Left cardiac atrium (tissue), 4 donors: Measurements from ENCODE around the gene TRIM26. TPM values are rescaled to one million over a fixed set of nuclear protein-coding genes. Genes with fewer than 3 reads are reported as not detected.
"Not testable (repeated sequence)": the region's sequence is repeated elsewhere in the genome, so short reads cannot be mapped to it uniquely, and the experiment has no call there.

Source experiments
- ATAC-seq, 2 donors: fragments of 200-7000 bp; cut with Tn5 transposase; one replicate each; pipeline ENCODE4 v1.9.1; 2020; ENCODE audit warnings: mild to moderate bottlenecking in 2 of 2, moderate library complexity in 2 of 2
- DNase-seq: peaks from one replicate; pipeline ENCODE4 v3.0.0-alpha.2; 2020
- intact Hi-C, 2 donors: fragments of 100-400 bp; cut with DNase I; formaldehyde crosslinking; loops; one replicate each; pipeline versions ENCODE4 v1.14.1 to v1.15.1; 2022 to 2023
- total RNA-seq, 2 donors: library from RNA; stranded (reverse); fragmentation: NEBNext Ultra II Directional; extraction: Animal tissue kit (Norgen Biotek cat#: 25700); gene quantifications; one replicate each; pipeline ENCODE4 v1.2.1, GENCODE V29; 2021
- donor health status: DM: no; HTN: yes; CAD: no.
- donor health status: DM: no; HTN: yes; CAD: no; lungs with severe emphysema.
- donor health status: DM: yes; HTN: yes; CAD: no.
- donor health status: Dilated cardiomyopathy.

Gene TRIM26
- total RNA-seq, 2 donors from 2014 or later = 22.1 to 24.1 TPM

DNA sequence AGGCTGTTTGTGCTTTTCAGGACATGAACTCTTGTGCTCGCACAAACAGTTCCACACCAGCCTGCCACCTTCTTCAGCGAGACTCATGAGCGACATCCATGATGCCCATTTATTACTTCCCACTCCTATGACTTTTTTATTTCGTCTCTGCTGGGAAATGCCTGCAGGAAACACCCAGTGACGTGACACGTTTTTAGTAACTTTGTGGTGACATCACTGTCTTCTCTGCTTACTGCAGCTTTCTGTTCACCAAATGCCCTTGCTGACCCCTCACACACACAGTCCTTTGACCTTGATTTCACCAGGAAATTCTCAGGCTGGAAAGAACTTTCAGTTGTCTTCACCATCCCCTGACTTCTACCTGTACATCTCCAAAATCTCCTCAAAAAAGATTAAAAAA is 68.4 kb downstream of the TRIM26 start:
- ATAC-seq = no peak

DNA sequence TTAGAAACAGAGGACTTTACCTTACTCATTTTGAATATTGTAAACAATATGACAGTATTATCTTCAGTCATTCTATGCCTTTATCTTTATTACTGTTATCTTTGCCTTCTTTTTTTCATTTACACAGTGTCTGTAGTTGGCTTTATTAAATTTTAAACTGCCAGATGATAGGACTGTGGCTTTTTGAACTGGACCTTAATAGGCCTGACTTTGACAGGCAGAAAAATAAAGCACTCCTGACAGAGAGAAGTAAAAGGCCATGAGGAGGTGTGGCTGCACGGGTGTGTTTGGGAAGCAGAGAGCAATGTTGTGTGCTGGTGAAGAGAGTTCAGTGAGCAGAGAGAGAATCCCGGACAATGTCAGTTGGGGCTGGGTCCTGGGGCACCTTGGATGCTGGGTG is 69.4 kb downstream of the TRIM26 start:
- intact Hi-C loops = no loop called here
- no peak for ATAC-seq
- no peak for DNase-seq

More for the DNA sequence above, 68.4 kb downstream of the TRIM26 start:
- intact Hi-C loops = no loop called here
- no peak for DNase-seq

DNA sequence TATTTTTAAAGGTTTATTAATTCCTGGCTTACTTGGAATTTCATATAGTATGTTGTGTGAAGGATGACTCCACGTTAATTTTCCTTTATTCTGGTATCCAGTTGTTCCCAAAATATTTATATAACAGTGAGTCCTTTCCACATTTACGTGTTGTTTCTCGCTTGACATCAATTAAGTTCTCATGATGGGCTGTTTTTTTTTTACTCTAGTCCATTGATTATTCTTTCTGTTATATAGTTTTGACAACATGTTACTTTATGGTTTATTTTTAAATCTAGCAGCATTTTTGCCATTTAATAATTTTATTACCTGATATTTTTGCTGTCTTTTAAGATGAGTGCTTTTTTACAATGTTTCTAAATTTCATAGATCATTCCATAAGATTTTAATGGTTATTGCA is 70.5 kb downstream of the TRIM26 start:
- ATAC-seq = no peak
- intact Hi-C loops = no loop called here
- DNase-seq = no peak

DNA sequence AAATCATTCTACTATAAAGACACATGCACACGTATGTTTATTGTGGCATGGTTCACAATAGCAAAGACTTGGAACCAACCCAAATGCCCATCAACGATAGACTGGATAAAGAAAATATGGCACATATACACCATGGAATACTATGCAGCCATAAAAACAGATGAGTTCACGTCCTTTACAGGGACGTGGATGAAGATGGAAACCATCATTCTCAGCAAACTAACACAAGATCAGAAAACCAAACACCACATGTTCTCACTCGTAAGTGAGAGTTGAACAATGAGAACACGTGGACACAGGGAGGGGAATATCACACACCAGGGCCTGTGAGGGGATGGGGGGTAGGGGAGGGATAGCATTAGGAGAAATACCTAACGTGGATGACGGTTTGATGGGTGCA is 73.0 kb downstream of the TRIM26 start:
- ATAC-seq, intact Hi-C loops, DNase-seq: not testable (repeated sequence)

DNA sequence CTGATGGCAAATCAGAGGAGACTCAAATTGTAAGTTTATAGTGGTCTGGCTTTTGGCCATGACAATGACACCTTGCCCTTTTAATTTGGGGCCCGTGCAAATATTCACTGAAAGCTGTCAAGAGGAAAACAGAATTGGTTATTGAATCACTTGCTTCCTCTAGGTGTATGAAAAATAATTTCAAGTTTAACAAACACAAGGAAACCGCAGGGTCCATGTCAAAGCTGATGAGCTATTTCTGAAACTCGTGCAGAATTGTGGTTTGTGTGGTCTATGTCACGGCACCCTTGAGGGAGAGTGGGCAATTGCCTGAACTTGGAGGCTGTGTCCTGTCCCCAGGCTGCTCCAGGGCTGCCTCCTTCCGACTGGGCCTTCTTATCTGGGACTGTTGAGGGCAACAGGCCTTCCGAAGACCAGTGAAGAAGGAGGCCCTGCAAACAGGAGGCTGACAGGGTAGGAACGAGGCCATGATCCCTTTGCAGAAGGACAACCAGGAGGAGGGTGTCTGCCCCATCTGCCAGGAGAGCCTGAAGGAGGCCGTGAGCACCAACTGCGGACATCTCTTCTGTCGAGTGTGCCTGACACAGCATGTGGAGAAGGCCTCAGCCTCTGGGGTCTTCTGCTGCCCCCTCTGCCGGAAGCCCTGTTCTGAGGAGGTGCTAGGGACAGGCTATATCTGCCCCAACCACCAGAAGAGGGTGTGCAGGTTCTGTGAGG is 76.5 kb downstream of the TRIM26 start:
- intact Hi-C loops = no loop called here
- ATAC-seq (no peak), DNase-seq (no peak)

DNA sequence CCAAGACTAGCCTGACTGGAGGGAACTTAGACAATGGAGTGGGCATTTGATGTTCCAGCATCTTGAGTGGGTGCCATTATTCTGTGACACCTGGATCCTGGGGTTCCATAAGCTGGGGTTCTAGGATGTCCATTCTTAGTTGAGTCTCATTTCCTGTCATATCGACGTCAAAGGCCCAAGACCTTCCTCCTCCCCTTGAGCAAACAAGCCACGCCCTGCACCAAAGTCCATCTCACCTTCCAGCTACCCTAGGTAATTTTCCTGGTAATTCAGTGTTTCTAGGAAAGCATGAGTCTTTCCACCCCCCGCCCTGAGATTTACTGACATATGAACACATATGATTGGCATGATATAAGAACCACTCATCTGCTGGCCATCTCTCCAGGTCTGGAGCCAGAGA is 77.4 kb downstream of the TRIM26 start, which contains the start of gene TRIM40:
Gene TRIM40 (plus strand): TSS at position 384 of the 400 bp plus-strand sequence. CDS start 897 bp downstream, outside the sequence.
- ATAC-seq (no peak), DNase-seq (no peak)
- intact Hi-C loops = no loop called here

DNA sequence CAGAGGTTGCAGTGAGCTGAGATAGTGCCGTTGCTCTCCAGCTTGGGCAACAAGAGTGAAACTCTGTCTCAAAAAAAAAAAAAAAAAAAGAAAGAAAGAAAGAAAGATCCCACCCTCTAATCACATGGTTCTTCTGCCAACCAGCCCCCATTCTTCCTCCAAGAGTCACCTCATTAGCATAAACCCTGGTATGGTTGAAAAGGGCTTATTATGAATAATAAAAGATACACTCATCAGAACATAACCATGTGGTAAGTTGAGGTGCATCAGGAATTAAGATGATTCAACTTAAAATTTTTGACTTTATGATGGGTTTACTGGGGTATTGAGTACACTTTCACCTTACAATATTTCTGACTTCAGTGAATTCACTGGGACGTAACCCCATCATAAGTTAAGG is 78.1 kb downstream of the TRIM26 start:
- no peak for DNase-seq
- ATAC-seq = no peak
- intact Hi-C loops = no loop called here

Other genes starting within 250 kb of the TRIM26 start
- 10 to 100 TPM; 14.7 to 16.6 TPM for gene POLR1H, start 152.1 kb downstream of the TRIM26 start, total RNA-seq
- gene PPP1R11, start 146.2 kb downstream of the TRIM26 start, total RNA-seq = 10 to 100 TPM; 43.7 to 48.1 TPM
- not detected for gene RNF39, start 137.6 kb downstream of the TRIM26 start, total RNA-seq
- not detected for gene TRIM31, start 100.3 kb downstream of the TRIM26 start, total RNA-seq
- not detected for gene TRIM40, start 77.3 kb downstream of the TRIM26 start, total RNA-seq
- gene TRIM10, start 52.2 kb downstream of the TRIM26 start, total RNA-seq = not detected
- gene TRIM15, start 49.9 kb downstream of the TRIM26 start, total RNA-seq = not detected
- gene TRIM39, start 113.5 kb upstream of the TRIM26 start, total RNA-seq = 10 to 100 TPM in 1 of 2 donors, 1 to 10 TPM in 1; 9.5 to 11.2 TPM
- gene RPP21, start 131.8 kb upstream of the TRIM26 start, total RNA-seq = 10 to 100 TPM; 21.0 to 26.2 TPM